ENCODE measurements around the gene ARNT2. TPM values are rescaled to one million over a fixed set of nuclear protein-coding genes. Genes with fewer than 3 reads are reported as not detected.

ARNT2 gene
- total RNA-seq, 1 experiment from 2014 or later = not detected

DNA sequence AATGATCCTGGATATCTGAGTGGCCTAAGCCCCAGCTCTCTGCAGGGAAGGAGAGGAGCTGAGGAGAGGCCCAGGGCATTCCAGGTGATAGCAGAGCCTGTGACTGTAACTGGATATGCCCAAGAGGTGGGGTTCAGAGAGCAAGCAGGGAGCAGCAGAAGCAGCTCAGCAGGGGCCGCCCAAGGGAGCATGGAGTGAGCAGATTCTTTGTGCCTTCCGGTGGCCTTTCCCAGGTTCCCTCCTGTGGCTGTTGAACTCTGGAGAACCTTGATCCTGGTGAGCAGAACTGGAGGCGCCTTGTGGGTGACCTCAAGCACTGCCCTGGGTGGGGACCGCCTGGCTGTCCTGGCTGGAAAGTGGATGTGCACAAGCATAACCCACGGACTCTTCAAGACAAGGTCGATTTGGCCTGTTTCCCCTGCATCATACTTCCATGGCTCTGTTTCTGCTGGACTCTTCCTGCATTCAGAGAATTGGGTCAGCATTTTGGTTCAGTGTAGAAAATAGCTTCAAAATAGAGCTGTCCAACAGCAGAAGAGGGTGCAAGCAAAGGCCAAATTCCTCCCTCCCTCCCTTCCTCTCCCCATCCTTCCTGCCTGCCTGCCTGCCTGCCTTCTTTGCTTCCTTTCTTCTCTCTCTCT, 76.1 kb downstream of the ARNT2 start:
- H3K9ac ChIP-seq (ENCODE audit: low read length) = no peak overlapping the region
- no peaks in the 10 kb centered on the region for H4K20me1 ChIP-seq (ENCODE audit: insufficient read depth, low read depth, low read length)
- H2AFZ ChIP-seq (ENCODE audit: low read length) = no peak overlapping the region
- H3K4me3 ChIP-seq (ENCODE audit: low read length) = no peak overlapping the region
- peaks cover 3% of the 10 kb centered on the region; the same call in 1 of the 2 replicates for H3K9me3 ChIP-seq (ENCODE audit: low read length)
- H3K36me3 ChIP-seq (ENCODE audit: insufficient read depth, low read length) = no peaks in the 10 kb centered on the region
- H3K4me1 ChIP-seq (ENCODE audit: low read length) = no peaks in the 10 kb centered on the region
- DNase-seq = no peak
- H3K79me2 ChIP-seq (ENCODE audit: low read length) = no peaks in the 10 kb centered on the region
- no peaks in the 10 kb centered on the region for H3K27me3 ChIP-seq (ENCODE audit: low read length)
- no peaks in the 10 kb centered on the region for H3K9me2 ChIP-seq (replicated peaks; ENCODE audit: insufficient read depth, low read length)
- H3K27ac ChIP-seq (ENCODE audit: low read length) = no peak overlapping the region
- no peak overlapping the region for H3K4me2 ChIP-seq (ENCODE audit: low read depth, low read length, poor library complexity, severe bottlenecking)

DNA sequence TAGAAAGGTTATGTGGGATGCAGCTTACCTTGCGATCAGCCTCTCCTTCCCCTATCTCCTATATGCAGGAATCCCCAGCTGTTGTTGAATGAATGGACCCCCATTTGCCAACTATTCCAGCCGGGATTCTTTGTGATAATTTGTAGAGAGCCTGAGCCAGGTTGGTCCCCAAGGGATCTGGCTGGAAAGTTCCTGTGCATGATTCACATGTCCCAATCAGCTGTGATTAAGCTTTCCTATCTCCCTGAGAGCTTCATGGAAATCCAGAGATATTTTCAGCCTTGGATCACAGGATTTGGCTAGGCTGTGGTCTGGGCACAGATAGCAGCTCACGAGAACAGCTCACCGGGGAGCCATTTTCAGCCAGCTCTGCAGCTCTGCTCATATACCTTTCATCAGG, 76.7 kb downstream of the ARNT2 start:
- Histone ChIP-seq H3K27me3 (ENCODE audit: low read length) (no peaks in the 10 kb centered on the region), H3K79me2 (ENCODE audit: low read length) (no peaks in the 10 kb centered on the region), H3K9ac (ENCODE audit: low read length) (no peak overlapping the region), H3K9me3 (ENCODE audit: low read length) (no peaks in the 10 kb centered on the region), H2AFZ (ENCODE audit: low read length) (no peak overlapping the region), H3K4me1 (ENCODE audit: low read length) (no peaks in the 10 kb centered on the region), H3K36me3 (ENCODE audit: insufficient read depth, low read length) (no peaks in the 10 kb centered on the region), H3K9me2 (replicated peaks; ENCODE audit: insufficient read depth, low read length) (no peaks in the 10 kb centered on the region), H4K20me1 (ENCODE audit: insufficient read depth, low read depth, low read length) (no peaks in the 10 kb centered on the region), H3K4me3 (ENCODE audit: low read length) (no peak overlapping the region), H3K27ac (ENCODE audit: low read length) (no peak overlapping the region), H3K4me2 (ENCODE audit: low read depth, low read length, poor library complexity, severe bottlenecking) (no peak overlapping the region)
- no peak for DNase-seq

DNA sequence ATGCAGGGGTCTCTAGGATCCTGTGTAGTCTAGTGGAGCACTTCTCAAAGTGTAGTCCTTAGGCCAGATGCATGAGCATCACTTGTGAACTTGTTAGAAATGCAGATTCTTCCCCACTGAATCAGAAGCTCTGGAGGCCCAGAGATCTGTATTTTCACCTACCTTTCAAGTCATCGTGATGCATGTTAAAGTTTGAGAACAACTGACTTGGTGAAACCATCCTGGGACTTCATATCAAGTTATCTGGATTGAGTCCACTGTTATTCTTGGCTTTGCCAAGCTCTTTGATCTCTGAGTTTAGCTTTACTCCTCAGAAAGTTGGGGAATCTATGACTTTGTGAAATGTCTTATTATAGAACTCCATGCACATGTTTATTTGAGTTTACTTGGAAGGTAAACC, 78.5 kb downstream of the ARNT2 start:
- no peaks in the 10 kb centered on the region for H4K20me1 ChIP-seq (ENCODE audit: insufficient read depth, low read depth, low read length)
- H3K9ac ChIP-seq (ENCODE audit: low read length) = no peak overlapping the region
- no peaks in the 10 kb centered on the region for H3K4me1 ChIP-seq (ENCODE audit: low read length)
- DNase-seq = no peak
- H3K4me2 ChIP-seq (ENCODE audit: low read depth, low read length, poor library complexity, severe bottlenecking) = no peak overlapping the region
- H3K27ac ChIP-seq (ENCODE audit: low read length) = no peak overlapping the region
- no peaks in the 10 kb centered on the region for H3K9me3 ChIP-seq (ENCODE audit: low read length)
- no peaks in the 10 kb centered on the region for H3K36me3 ChIP-seq (ENCODE audit: insufficient read depth, low read length)
- no peaks in the 10 kb centered on the region for H3K9me2 ChIP-seq (replicated peaks; ENCODE audit: insufficient read depth, low read length)
- H3K27me3 ChIP-seq (ENCODE audit: low read length) = no peaks in the 10 kb centered on the region
- no peak overlapping the region for H3K4me3 ChIP-seq (ENCODE audit: low read length)
- no peaks in the 10 kb centered on the region for H3K79me2 ChIP-seq (ENCODE audit: low read length)
- no peak overlapping the region for H2AFZ ChIP-seq (ENCODE audit: low read length)

DNA sequence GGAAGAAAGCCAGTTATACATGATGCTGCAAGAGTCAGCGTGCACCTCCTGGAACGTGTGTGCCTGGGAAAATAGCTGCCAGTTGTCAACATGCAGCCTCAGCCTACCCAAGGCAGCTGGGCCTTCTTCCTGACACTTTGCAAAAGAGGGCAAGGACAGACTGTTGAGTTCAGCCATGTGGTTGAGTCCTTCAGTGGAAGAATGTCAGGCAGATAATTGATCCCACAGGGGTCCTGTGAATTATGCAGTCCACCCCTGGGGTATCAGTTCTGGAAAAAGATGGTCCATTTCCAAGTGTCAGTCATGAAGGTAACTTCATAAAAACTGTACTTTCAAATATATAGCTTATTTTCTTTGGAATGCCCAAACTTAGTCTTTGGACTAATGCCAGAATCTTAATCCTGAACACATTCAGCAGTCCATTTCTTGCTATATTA, 79.6 kb downstream of the ARNT2 start:
- no peaks in the 10 kb centered on the region for H3K9me3 ChIP-seq (ENCODE audit: low read length)
- no peaks in the 10 kb centered on the region for H3K27me3 ChIP-seq (ENCODE audit: low read length)
- H3K4me1 ChIP-seq (ENCODE audit: low read length) = no peaks in the 10 kb centered on the region
- no peak for DNase-seq
- H3K9me2 ChIP-seq (replicated peaks; ENCODE audit: insufficient read depth, low read length) = no peaks in the 10 kb centered on the region
- no peak overlapping the region for H3K4me3 ChIP-seq (ENCODE audit: low read length)
- H4K20me1 ChIP-seq (ENCODE audit: insufficient read depth, low read depth, low read length) = no peaks in the 10 kb centered on the region
- H3K36me3 ChIP-seq (ENCODE audit: insufficient read depth, low read length) = no peaks in the 10 kb centered on the region
- H3K27ac ChIP-seq (ENCODE audit: low read length) = no peak overlapping the region
- H3K79me2 ChIP-seq (ENCODE audit: low read length) = no peaks in the 10 kb centered on the region
- no peak overlapping the region for H3K9ac ChIP-seq (ENCODE audit: low read length)
- no peak overlapping the region for H3K4me2 ChIP-seq (ENCODE audit: low read depth, low read length, poor library complexity, severe bottlenecking)
- no peak overlapping the region for H2AFZ ChIP-seq (ENCODE audit: low read length)

DNA sequence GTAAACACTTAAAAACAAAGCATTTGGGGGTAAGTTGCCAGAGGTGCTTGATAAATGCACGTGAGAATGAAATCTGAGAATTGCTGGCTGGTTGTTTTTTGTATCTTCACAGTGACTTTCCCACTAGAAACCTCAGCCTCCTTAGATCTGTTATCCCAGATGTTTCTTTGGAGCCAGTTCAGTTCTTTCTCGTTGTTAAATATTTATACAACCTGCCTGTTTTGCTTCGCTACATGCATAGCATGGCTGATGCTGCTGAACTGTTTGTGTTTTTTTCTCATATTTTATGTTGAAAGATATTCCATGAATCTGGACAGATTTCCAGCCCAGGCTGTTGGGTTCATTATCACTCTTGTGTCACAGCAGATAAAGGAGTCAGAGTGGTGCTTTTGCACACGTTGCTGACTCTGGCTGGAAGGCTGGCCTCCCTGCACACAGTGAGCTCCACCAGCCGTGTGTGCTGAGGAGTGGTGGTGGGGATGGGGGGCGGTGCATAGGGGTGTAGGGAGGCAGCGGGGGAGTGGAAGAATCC, 80.2 kb downstream of the ARNT2 start:
- Histone ChIP-seq H2AFZ (ENCODE audit: low read length) (no peak overlapping the region), H3K4me3 (ENCODE audit: low read length) (no peak overlapping the region), H3K4me1 (ENCODE audit: low read length) (no peaks in the 10 kb centered on the region), H3K27me3 (ENCODE audit: low read length) (no peaks in the 10 kb centered on the region), H3K9ac (ENCODE audit: low read length) (no peak overlapping the region), H3K4me2 (ENCODE audit: low read depth, low read length, poor library complexity, severe bottlenecking) (no peak overlapping the region), H3K27ac (ENCODE audit: low read length) (no peak overlapping the region), H3K9me2 (replicated peaks; ENCODE audit: insufficient read depth, low read length) (no peaks in the 10 kb centered on the region), H3K36me3 (ENCODE audit: insufficient read depth, low read length) (no peaks in the 10 kb centered on the region), H3K79me2 (ENCODE audit: low read length) (no peaks in the 10 kb centered on the region), H3K9me3 (ENCODE audit: low read length) (no peaks in the 10 kb centered on the region), H4K20me1 (ENCODE audit: insufficient read depth, low read depth, low read length) (no peaks in the 10 kb centered on the region)
- no peak for DNase-seq

DNA sequence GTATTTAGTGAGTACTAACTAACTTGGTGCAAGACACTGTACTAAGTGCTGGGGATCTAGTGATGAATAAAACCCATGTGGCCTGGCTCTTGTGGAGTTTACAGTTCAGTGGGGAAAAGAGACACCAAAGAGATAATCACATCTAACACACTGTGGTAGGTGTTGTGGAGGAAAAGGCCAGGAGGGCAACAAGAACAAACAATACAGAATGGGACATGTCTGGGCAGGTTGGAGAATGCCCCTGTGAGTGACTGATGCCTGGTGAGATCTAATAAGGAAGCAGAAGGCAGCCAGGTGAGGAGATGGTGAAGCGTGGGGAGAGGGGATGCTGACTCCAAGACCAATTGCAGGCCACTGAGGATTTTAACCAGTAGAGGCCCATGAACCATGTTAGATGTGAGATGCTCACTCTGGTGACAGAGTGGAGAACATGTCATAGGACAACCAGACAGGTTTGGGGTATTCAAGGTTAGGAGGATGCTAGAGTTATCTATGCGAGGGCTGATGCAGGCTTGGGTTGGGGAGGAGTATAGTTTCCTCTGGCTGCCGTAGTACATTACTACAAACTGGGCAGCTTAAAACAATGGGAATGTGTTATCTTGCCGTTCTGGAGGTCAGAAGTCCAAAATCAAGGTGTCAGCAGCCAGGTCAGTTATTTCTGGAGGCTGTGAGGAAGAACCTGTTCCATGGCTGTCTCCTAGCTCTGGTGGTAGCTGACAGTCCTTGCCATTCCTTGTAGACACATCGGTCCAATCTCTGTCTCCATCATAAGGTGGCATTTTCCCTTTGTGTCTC, 81.4 kb downstream of the ARNT2 start:
- Histone ChIP-seq H3K4me2 (ENCODE audit: low read depth, low read length, poor library complexity, severe bottlenecking) (no peak overlapping the region), H4K20me1 (ENCODE audit: insufficient read depth, low read depth, low read length) (no peaks in the 10 kb centered on the region), H3K79me2 (ENCODE audit: low read length) (no peaks in the 10 kb centered on the region), H3K4me1 (ENCODE audit: low read length) (peaks cover 2% of the 10 kb centered on the region; the same call in 1 of the 2 replicates), H3K9me3 (ENCODE audit: low read length) (no peaks in the 10 kb centered on the region), H3K9ac (ENCODE audit: low read length) (no peak overlapping the region), H3K27me3 (ENCODE audit: low read length) (no peaks in the 10 kb centered on the region), H3K27ac (ENCODE audit: low read length) (no peak overlapping the region), H3K9me2 (replicated peaks; ENCODE audit: insufficient read depth, low read length) (no peaks in the 10 kb centered on the region), H2AFZ (ENCODE audit: low read length) (no peak overlapping the region), H3K4me3 (ENCODE audit: low read length) (no peak overlapping the region), H3K36me3 (ENCODE audit: insufficient read depth, low read length) (no peaks in the 10 kb centered on the region)
- no peak for DNase-seq

DNA sequence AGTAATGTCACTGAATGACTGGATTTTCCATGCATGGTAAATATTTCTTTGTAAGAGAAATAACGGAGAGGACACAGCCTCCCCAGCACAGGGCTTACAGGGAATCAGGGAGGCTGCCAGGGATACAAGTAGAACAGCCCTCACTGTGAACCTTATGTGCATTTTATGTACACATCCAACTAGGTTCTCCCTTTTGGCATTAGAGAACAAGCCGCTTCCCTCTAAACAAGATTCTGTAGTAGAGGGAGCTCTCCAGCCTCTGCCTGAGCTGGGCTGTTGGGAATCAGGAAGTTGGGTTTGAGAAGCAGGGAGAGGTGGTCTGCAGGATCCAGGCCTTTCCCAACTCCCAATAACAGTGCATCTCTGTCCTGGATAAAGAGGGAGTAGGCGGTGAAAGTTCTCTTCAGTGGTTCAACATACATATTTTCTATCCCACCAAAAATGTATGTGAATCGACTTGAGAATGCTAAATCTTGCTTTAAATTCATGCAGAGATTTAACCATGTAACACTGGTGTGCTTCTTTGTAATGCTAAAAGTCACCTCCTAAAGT, 83.7 kb downstream of the ARNT2 start:
- Histone ChIP-seq H3K4me2 (ENCODE audit: low read depth, low read length, poor library complexity, severe bottlenecking) (no peak overlapping the region), H3K27ac (ENCODE audit: low read length) (no peak overlapping the region), H3K4me1 (ENCODE audit: low read length) (peaks cover 14% of the 10 kb centered on the region), H3K9ac (ENCODE audit: low read length) (no peak overlapping the region), H3K79me2 (ENCODE audit: low read length) (no peaks in the 10 kb centered on the region), H3K4me3 (ENCODE audit: low read length) (no peak overlapping the region), H4K20me1 (ENCODE audit: insufficient read depth, low read depth, low read length) (no peaks in the 10 kb centered on the region), H3K9me3 (ENCODE audit: low read length) (no peaks in the 10 kb centered on the region), H3K27me3 (ENCODE audit: low read length) (no peaks in the 10 kb centered on the region), H3K36me3 (ENCODE audit: insufficient read depth, low read length) (no peaks in the 10 kb centered on the region), H3K9me2 (replicated peaks; ENCODE audit: insufficient read depth, low read length) (no peaks in the 10 kb centered on the region), H2AFZ (ENCODE audit: low read length) (no peak overlapping the region)
- DNase-seq = no peak

DNA sequence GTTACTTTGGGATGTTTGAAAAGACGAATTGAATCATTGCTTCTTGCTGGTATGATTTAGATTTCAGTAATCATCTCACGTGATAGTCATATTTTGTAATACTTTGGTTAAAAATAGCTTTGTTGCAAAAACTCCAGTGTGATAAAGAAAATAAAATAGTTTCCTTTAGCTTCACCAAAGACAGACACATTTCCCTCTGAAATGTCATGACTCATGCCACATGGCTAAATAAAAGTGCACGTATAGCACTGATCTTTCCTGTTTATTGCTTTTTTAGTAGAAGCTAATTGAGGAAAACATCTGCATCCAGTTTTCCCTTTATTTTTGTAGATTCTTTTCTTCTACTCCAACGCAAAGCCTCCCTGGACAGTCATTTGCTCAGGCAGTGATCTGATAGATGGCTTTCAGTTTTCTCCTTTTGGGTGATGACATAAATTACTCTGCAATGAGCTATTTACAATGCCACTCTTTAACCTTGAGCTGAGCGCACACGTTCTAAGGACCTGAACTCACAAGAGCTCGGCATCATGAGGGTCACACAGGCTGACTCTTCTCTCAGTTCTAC, 84.9 kb downstream of the ARNT2 start:
- Histone ChIP-seq H3K79me2 (ENCODE audit: low read length) (no peaks in the 10 kb centered on the region), H3K9me2 (replicated peaks; ENCODE audit: insufficient read depth, low read length) (no peaks in the 10 kb centered on the region), H3K9ac (ENCODE audit: low read length) (no peak overlapping the region), H3K36me3 (ENCODE audit: insufficient read depth, low read length) (no peaks in the 10 kb centered on the region), H3K9me3 (ENCODE audit: low read length) (no peaks in the 10 kb centered on the region), H3K4me3 (ENCODE audit: low read length) (no peak overlapping the region), H3K27me3 (ENCODE audit: low read length) (no peaks in the 10 kb centered on the region), H4K20me1 (ENCODE audit: insufficient read depth, low read depth, low read length) (no peaks in the 10 kb centered on the region), H3K4me1 (ENCODE audit: low read length) (peaks cover 22% of the 10 kb centered on the region), H3K4me2 (ENCODE audit: low read depth, low read length, poor library complexity, severe bottlenecking) (no peak overlapping the region), H2AFZ (ENCODE audit: low read length) (no peak overlapping the region), H3K27ac (ENCODE audit: low read length) (no peak overlapping the region)
- DNase-seq = no peak

Data from Karpas-422 (cell line).